G401 (cell line): ENCODE results near the gene USP25. TPM values are rescaled to one million over a fixed set of nuclear protein-coding genes. Genes with fewer than 3 reads are reported as not detected.

Source experiments
- DNase-seq: peaks from one replicate; pipeline ENCODE4 v3.0.0-alpha.2; 2015; ENCODE audit warnings: low spot score
- in situ Hi-C: cut with HindIII; loops from 2 replicates; pipeline ENCODE4 v1.10.0; 2016; ENCODE audit warnings: low sequenced_read_pairs, mixed read lengths
- total RNA-seq: library from RNA; depleted of rRNA; stranded (reverse); fragments of >200 nt; shearing (Covaris generic); gene quantifications from 2 replicates; pipeline ENCODE4 v1.2.3, GENCODE V29; 2014

Gene USP25
- total RNA-seq, 1 experiment from 2014 or later = 27.5 TPM

DNA sequence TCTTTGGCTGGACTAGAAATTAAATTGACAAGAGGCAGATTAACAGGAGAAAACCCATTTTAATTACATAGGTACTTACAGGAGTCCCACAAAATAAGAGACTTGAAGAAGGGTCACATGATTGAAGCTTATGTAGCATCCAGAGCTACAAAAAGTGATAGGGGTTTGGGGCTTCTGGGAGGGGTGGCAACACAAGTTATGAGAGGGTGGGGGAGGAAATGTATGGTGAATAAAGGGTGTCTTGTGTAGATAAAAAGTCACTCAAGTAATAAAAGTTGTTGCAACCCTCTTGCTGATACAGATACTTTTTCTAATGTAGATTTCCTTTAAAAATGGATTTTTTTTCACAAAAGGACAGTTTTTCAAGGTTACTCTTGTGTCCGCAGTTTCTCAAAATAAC is 24.0 kb downstream of the USP25 start:
- in situ Hi-C loops = no loop called here
- no peak for DNase-seq

DNA sequence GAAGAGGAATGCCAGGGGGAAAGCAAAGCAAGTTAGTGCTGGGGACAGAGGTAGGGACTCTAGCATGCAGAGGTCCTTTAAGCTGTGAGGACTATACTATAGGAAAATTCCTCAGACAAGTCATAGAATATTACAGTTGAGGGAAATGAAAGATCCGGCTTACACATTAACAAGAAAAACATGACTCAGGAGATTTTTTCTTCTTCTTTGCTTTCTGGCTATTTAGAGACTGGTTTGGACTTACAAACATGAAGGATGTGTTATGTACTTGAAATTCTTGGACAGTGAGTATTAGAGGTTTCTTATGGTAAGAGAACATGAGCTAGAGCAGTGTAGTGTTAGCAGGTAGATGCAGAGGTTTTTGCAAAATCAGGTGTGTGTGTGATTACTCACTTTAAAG is 24.9 kb downstream of the USP25 start:
- no peak for DNase-seq
- in situ Hi-C loops = no loop called here

DNA sequence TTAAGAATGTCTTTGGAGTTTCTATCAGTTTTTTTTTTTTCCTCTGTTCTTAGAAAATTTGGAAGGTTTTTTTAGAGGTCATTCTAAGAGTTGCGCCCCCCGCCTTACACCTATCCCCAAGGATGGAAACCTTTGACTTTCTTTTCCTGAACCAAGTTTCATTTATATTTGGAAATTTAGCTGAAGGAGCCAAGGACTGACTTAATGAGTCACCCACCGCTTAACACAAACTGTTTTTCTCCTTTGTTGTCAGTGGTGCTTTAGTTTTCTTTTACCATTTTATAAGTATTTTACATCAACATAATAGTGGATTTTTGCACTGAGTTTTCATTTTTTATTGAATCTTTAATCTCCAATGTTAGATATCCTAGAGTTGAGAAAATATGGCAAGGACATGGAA is 25.3 kb downstream of the USP25 start:
- in situ Hi-C loops = no loop called here
- no peak for DNase-seq

DNA sequence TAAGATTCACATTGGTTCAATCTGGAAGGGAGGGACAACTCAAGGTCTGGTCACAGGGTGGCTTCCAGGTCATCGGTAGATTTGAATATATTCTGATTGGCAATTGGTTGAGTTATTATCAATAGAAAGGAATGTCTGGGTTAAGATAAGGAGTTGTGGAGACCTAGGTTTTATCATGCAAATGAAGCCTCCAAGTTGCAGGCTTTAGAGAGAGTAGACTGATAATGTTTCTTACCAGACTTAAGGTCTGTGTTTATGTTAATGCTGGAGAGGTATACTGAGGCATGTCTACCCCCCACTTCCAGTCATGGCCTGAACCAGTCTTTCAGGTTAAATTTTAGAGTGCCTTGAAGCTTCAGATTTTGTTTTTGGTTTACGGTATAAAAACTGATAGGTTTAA is 29.7 kb downstream of the USP25 start:
- no peak for DNase-seq
- in situ Hi-C loops = no loop called here

DNA sequence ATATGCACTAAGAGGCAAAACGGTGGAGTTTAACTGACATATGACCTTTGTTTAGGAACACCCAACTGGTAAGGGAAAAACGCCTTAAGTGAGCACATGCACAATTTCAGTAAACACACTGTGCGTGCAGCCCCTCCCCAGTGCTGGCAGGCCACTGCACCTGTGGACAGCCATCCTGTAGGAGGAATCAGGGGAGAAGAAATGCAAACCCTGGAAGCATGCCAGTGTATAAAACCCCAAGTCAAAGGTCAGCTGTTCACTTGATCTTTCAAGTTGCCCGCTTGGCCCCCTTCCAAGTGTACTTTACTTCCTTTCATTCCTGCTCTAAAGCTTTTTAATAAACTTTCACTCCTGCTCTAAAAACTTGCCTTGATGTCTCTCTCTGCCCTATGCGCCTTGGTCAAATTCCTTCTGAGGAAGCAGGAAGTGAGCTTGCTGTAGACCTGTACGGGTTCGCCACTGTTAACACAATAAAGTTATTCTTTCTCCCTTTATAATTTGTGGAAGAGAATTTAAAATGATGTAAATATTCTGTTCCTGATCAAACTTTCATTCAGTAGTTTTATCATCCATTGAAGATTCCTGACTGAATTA is 31.8 kb downstream of the USP25 start:
- no peak for DNase-seq
- in situ Hi-C loops = no loop called here

DNA sequence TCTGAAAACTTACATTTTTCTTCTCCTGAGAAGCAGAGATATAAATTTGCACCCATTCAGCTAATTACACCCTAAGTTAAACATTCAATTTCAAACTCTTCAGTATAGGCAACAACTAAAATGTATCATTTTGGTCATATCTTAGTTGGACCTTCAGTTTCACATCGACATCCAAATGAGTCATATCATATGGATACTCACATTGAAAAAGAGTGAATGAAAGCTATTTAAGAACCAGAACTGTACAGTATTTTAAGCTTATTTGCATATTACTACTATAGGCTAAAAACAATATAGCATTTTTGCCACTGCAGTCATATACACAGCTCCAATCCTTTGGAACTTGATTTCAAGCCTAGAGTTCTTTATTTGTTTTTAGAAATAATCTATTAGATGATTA is 33.6 kb downstream of the USP25 start:
- in situ Hi-C loops = no loop called here

DNA sequence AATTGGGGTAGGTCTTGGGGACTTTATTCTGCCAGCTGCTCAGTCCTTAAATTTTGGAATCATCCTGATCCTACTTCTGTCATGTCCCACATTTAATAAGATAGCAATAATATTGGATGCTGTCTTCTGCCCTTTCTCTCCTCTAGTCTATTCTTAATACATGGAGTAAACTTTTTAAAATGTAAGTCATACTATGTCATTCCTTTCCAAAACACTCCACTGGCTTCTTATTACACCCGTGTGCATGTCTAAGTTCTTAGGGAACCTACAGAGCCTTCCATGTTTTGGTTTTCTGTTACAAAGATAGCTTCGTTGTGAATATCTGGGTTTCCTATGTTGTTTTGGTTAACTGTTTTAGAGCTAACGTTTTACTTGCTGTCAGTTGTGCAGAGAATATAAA is 35.1 kb downstream of the USP25 start:
- DNase-seq = no peak
- in situ Hi-C loops = no loop called here

More for the DNA sequence above, 33.6 kb downstream of the USP25 start:
- no peak for DNase-seq

DNA sequence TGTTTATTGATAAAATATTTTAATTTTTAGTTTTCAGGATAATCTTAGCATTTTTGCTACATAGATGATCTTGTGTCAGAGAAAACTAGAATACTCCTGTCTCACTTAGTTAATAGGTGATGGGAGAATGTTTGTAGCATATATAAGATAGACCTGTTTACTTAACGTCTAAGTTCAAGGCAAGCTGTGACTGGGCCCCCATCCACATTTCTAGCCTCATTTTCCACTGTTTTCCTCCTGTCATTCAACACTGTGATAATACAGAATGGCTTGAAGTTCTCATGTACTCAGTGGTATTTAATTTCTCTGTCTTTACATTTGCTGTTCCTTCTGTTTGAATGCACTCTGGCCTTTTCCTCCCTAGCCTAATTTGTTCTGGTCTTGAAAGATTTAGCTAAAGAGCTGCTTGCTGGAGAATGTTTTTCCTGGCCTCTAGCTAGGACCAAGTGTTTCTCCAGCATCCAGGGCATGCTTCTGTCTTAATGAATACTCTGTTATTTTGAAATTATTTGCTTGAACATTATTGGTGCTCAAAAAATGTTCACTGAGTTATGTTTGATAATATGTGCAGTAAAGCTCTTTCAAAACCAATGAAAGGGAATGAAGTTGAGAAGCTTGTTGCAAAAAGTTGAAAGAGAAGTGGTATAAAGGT is 37.3 kb downstream of the USP25 start:
- no peak for DNase-seq
- in situ Hi-C loops = no loop called here

DNA sequence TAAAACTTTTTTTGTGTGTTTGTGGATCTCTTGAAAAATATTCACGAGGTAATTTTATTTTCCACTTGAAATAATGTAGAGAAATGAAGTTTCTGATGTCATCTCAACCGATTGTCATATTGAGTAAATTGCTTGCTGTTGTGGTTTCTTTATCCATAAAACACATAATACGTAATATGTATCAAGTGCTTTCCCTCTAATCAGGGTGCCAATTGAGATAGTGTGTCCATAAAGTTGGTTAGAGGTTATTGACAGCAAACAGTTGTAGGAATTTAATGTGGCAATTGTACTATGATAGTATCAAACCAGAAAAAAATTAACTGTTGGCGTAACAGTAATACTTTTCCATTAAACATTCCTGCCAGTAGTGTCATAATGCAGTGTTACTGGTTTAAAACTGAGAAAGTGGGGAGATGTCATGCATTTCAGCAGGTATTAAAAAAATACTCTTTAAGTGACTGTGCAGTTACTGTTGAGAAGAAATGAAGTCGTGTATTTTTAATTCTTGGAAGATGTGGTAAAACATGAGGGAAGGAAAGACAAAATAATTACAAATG is 38.3 kb downstream of the USP25 start:
- no peak for DNase-seq
- in situ Hi-C loops = no loop called here

DNA sequence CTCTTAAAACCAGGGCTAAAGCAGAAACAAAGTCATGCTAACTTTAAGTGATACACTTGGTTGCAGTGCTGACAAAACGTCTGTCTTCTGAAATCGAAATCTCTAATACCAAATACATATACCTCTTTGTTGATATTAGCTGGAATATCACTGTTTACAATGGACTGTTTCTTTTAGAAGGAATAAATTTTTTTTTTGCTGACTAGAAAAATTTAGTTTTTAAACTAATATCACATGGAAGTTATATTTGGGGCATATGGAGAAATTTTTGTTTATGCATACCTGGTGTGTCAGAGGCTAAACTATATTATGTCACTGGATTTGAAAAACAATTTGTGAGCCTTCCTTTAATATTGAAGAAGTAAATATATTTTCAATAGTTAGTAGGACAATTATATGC is 39.1 kb downstream of the USP25 start:
- in situ Hi-C loops = no loop called here
- no peak for DNase-seq

DNA sequence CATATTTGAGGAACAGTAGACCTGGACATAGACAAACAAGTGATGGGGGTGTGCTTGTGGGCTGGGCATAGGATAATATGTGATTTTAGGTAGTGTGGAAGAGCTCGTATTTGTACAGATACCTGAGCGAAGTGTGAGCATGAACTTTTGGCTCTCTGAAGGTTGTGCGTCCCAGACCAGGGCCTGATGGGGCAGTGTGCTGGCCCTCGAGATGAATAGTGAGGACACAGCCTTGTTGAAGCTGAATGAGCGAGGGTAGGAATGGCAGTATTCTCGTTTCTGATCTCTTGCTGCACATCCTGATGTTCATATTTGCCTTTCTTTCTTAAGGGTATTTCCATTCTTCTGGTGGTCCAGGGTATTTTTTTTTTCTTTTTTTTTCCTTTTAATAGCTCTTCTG is 41.5 kb downstream of the USP25 start:
- DNase-seq = no peak

DNA sequence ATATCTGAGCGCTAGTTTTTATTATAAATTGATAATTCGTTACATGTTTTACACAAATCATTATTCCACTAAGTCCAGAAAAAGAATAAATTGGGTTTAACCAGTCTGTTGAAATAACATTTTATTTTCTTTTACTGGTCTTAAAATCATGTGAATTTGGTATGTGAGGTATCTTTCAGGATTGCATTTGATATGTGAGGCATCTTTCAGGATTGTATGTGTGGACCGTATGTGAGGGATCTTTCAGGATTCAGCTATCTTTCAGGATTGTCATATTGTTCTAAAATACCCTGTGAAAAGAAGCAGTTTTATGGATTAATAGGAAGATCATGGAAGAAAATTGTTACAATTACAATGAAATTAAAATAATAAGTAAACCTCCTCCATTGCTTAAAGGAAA is 42.9 kb downstream of the USP25 start:
- no peak for DNase-seq
- in situ Hi-C loops = no loop called here

More for the DNA sequence above, 41.5 kb downstream of the USP25 start:
- in situ Hi-C loops = no loop called here

DNA sequence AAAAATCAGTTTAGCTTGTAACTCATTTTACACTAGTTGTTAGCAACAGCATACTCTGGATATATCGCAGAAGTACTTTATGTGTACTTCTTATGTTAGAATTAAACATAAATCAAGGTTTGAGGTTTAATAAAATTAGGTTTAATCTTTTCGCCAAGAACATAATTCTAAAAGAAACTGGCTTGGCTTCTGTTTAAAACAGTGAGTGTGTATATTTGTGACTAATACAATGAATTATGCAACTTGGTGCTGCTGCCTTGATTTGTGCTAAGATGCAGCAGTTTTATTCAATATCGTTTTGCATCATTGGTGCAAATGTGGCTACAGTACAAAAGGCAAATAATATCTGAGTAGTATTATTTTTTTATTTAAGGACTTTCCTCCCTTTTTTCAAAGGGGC is 44.8 kb downstream of the USP25 start:
- DNase-seq = no peak
- in situ Hi-C loops = no loop called here

DNA sequence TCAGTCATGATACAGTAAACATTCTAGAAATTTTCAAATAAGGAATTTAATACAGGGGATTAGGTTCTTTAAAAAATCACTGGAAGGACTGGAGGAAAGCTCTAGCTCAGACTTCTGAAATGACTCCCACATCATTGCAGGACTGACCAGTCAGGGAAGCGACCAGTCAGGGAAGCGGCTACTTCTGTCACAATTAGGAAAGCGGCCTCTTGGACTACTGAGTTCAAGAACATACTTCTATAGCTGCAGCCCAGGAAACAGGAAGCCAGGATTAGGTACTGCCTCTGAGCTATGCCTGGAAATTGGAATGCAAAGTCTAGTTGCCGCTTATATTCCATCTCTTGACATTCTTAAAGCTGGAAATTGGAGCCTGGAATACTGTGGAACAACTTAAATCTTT is 45.5 kb downstream of the USP25 start:
- in situ Hi-C loops = no loop called here
- no peak for DNase-seq

DNA sequence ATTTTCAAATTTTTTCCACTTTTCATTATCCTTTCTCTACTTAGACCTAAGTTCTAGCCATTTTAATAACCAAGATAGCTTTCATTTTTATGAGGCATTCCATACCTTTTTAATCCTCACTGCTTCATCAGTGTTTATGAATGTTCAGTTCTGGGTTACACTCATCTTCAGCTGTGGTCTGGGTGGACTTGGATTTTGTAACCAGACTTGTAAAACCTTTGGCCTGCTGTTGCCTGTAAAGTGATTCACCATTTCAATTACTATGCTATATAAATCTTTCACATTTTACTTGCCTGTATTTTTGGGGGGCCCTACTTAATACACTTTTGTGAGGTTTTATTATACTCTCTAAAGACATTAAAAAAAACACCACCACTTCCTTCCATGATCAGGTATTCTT is 46.2 kb downstream of the USP25 start:
- in situ Hi-C loops = no loop called here
- no peak for DNase-seq

DNA sequence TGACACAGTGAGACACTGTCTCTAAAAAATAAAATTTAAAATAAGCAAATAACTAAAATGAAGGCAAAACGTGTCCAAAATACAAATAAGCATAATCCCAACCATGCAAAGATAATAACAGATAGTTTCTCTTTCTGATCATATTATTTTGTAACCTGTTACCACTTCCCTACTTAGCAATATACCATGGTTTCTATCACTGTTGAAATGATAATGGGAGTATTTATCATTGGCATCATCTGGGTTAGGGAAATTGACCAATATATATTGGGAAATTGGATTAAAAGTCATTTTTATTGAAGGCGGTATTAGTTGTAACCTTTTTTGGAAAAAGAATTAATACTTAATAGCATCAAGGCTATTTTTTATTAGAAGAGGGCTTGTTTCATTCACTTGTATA is 47.0 kb downstream of the USP25 start:
- no peak for DNase-seq
- in situ Hi-C loops = no loop called here

DNA sequence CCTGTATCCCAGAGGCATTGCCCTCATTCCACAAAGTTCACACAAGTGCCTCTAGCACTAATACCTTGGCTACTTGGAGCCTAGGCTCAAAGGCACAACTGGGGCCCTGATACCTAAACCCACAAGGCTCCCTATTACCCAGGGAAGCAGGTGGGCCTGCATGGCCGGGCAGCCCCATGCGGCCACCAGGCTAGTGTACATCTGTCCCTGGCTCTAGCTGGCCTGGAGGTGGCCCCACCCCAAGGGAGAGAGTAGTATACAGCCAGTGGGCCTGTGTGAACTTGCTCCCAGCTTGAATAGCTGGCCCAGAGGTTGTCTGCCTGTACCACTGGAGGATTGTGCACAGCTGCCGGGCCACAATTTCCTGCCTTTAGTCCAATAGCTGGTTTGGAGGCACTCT is 52.2 kb downstream of the USP25 start:
- DNase-seq = no peak
- in situ Hi-C loops = no loop called here

DNA sequence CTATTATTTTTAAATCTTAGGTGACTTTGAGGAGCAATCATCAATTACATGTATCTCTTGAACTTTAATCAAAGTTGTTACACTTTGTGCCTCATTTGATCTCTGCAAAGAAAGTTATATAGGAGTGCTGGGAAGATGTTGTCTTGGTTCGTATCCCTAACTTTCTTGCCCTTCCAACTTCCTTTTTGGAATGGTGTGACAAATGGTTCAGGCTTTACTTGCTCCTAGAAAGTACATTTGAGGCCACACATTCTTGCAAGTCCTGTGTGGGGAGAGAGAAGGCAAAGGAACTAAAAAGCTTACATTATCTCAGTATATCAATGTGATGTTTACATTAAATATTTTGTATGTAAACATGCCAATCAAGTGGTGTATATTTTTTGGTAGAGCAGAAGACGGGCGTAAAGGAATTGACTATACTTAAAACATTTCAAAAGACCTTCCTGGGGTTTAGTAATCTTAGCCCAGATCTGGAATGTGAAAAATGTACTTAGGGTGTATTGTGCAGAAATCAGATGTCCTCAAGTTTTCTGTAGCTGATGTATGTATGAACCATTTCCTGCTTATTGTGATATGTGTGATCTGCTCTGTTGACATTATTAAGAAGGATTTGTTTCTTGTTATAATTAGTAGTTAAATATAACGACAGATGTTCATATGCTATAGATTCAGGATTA is 59.2 kb downstream of the USP25 start:
- in situ Hi-C loops = no loop called here
- no peak for DNase-seq

DNA sequence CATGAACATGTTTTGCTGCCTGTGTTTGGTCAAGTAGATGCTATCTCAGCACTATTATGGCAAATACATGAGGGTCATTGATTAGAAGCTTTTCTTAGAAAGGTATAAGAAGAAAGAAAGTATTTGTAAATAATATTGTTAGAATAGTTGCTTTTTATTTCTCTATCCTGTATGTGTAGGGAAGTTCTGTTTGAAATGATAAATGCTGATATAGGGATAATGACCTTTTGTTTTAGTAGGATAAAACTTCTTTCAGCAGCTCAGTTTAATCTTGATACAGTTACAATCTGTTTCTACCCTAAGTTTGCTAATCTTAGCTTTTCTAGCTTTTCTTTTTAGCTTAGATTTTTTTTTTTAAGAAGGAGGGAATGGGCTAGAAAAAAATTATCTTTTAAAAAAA is 63.3 kb downstream of the USP25 start:
- in situ Hi-C loops = no loop called here
- no peak for DNase-seq

DNA sequence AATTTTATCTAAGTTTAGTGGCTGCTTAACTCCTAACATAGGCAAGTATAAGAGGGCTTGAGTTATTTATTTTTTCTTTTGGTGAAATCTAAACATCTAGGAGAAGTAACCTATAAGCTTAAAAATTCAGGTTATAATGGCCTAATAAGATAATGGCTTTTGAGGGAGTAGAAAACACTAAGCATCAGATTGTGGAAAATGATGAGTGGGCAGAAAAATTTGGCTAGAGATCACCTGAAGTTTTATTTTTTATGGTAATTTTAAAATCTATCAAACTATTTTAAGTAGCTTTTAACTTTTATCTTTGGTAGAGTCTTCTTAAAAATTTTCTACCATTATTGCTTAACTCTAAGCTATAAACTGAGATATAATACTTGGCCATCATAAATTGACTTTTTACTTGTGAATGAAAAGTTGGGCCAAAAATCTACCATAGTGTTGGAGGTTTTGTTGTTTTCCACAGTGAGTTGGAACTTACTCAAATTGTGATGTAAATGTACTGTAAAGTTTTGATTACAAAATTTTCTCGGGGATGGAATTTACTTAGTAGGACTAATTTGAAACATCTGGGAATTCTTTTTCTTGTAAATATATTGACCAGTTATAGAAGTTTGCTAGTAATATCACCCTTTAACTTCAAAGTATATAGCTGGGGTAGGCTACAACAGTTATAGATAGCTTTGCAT is 63.9 kb downstream of the USP25 start:
- in situ Hi-C loops = no loop called here

More for the DNA sequence above, 63.9 kb downstream of the USP25 start:
- DNase-seq = no peak
